Left kidney (tissue), 2 donors: ENCODE measurements around the gene RNF183. TPM values are rescaled to one million over a fixed set of nuclear protein-coding genes. Genes with fewer than 3 reads are reported as not detected.
"Not testable (repeated sequence)": the region's sequence is repeated elsewhere in the genome, so short reads cannot be mapped to it uniquely, and the experiment has no call there.

ENCODE experiments used
- DNase-seq: peaks from one replicate; pipeline ENCODE4 v3.0.0-alpha.2; 2013
- polyA plus RNA-seq: library from polyadenylated mRNA; unstranded; fragments of 120-200 nt; gene quantifications from one replicate; pipeline ENCODE4 v1.2.1, GENCODE V29; 2013; ENCODE audit not compliant: insufficient read length

RNF183 gene
- polyA plus RNA-seq, 1 donor, result 5.1 TPM

GRCh38 chr9:113275157-113276131 is 27.7 kb downstream of the RNF183 start, which contains the start of the genes CDC26 and PRPF4:
TSS of gene CDC26 (minus strand) at chr9:113275572. CDS start at chr9:113272507, 3,065 bp downstream.
TSS of gene PRPF4 (plus strand) at chr9:113275658. CDS start at chr9:113275744, 86 bp downstream.
- peak; percentile 98 for DNase-seq

GRCh38 chr9:113274474-113275156 is 28.6 kb downstream of the RNF183 start:
- peak; percentile 76 for DNase-seq

GRCh38 chr9:113269871-113270270 is 33.3 kb downstream of the RNF183 start:
- DNase-seq, result no peak

GRCh38 chr9:113269355-113269754 is 33.8 kb downstream of the RNF183 start:
- DNase-seq, result no peak

GRCh38 chr9:113267911-113268566 is 35.1 kb downstream of the RNF183 start:
- DNase-seq, result no peak

DNA sequence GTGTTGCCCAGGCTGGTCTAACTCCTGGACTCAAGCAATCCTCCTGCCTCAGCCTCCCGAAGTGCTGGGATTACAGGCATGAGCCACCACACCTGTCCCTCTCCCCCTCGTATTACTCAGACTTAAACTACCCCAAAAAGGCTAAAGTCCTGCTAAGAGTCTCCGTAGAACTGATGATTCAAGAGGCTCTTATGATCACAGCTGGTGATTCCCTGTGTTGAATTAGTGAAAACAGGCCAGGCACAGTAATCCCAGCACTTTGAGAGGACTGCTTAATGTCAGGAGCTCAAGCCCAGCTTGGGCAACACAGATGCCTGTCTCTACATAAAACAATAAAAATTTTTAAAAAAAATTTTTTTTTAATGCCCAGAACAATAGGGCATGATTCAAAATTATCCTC is 37.0 kb downstream of the RNF183 start:
- no peak for DNase-seq

DNA sequence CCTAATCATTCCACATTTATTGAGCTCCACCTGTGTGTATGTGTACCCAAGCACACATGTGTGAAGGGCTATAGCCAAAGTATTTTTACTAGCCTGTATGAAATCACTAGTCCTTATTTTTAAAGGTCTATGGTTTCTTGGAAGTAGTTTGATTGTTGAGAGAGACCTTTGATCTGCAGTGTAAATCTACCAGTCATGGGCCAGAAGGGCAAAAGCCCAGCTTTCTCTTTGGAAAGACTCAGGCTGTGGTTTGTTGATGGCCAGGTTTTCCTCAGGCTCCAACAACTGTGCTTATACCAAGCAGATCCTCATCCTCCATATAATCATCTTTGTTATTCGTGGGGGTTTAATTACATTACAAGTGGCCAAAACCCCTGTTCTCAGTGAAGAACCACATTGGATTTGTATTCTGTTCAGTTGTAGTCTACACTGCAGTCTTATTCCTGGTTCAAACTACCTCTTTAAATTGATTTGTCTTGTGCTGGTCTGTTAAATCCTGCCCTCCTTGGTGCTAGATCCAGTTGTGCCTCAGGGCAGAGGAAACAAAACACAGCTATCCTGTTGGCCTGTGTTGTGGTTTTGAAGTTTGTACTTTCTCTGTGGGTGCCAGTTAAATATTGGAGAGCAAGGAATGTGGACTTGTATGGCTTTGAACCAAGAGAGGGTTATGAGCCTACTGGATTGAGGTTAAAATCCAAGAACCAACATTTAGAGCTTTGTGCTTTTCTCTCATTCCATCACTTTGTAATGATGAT is 41.1 kb downstream of the RNF183 start:
- no peak for DNase-seq

DNA sequence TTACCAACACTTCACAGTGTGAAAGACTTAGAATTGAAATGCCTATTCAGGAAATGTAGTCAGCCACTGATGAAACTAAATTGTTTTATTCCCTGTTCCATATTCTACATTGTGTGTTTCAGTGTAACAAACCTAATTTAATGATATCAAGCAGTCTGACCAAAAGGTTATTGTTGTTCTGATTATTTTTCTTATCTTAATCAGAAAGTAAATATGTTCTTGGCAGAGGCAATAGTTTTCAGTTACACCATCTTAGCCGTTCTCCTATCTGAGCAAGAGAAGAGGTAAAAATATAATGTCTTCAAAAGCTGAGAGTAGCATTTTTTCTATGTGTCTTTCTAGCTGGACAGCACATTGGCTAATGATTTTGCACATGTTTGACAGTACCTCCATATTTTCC is 44.9 kb downstream of the RNF183 start:
- no peak for DNase-seq

DNA sequence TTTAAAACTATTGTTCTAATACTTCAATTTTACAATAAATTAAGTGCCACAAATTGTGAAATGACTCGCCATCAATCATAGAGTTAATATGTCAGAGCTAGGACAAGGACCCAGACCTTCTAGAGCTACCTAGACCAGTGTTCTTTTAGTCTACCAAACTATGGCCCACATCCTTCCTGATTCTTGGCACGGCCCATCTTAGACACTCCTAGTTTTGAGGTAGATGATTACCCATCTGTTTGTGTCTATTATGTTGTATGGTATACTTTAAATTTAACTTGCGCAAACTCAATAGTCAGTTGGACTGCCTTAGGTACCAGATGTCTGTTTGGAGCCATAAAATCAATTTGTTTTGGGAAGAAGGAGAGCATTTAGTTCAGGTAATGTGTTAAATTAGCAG is 45.3 kb downstream of the RNF183 start:
- DNase-seq, result no peak

- no peak for DNase-seq
These were observed 47.7 kb downstream of the RNF183 start for GRCh38 chr9:113255438-113255837.

- no peak for DNase-seq
These were observed 48.2 kb downstream of the RNF183 start for GRCh38 chr9:113254991-113255390.

GRCh38 chr9:113250807-113251206 is 52.4 kb downstream of the RNF183 start:
- no peak for DNase-seq

- DNase-seq, result not testable (repeated sequence)
These were observed 53.5 kb downstream of the RNF183 start for GRCh38 chr9:113249661-113250060.

- DNase-seq, result no peak
These were observed 55.5 kb downstream of the RNF183 start for GRCh38 chr9:113247640-113248039.

Other genes with a start within 250 kb of the RNF183 start
- 13.8 TPM for gene ZFP37, start 246.7 kb downstream of the RNF183 start, polyA plus RNA-seq
- 3.6 TPM for gene SLC31A2, start 152.4 kb downstream of the RNF183 start, polyA plus RNA-seq
- 33.4 TPM for gene FKBP15, start 82.1 kb downstream of the RNF183 start, polyA plus RNA-seq
- gene SLC31A1, start 81.8 kb downstream of the RNF183 start, polyA plus RNA-seq, result 29.5 TPM
- gene CDC26, start 27.8 kb downstream of the RNF183 start, polyA plus RNA-seq, result 38.9 TPM
- gene PRPF4, start 27.7 kb downstream of the RNF183 start, polyA plus RNA-seq, result 43.3 TPM
- gene WDR31, start 36.9 kb upstream of the RNF183 start, polyA plus RNA-seq, result 7.7 TPM
- gene BSPRY, start 46.2 kb upstream of the RNF183 start, polyA plus RNA-seq, result 7.8 TPM
- gene HDHD3, start 73.6 kb upstream of the RNF183 start, polyA plus RNA-seq, result 39.7 TPM
- 51.0 TPM for gene ALAD, start 97.9 kb upstream of the RNF183 start, polyA plus RNA-seq
- gene POLE3, start 107.3 kb upstream of the RNF183 start, polyA plus RNA-seq, result 71.1 TPM
- 2.3 TPM for gene C9orf43, start 107.4 kb upstream of the RNF183 start, polyA plus RNA-seq
- 38.5 TPM for gene RGS3, start 160.4 kb upstream of the RNF183 start, polyA plus RNA-seq